PC-9 (cell line): ENCODE results near the gene CHPF2. TPM values are rescaled to one million over a fixed set of nuclear protein-coding genes. Genes with fewer than 3 reads are reported as not detected.

Experiments used
- BruUV-seq: library from RNA; stranded (reverse); fragments of 400-500 nt; replicated peaks from 2 replicates; lab custom pipeline; 2021; lab: Mats Ljungman, UMichigan
- CTCF ChIA-PET: fragments of 300-600 bp; sonication (Branson Sonifier 250); formaldehyde crosslinking; loops from one replicate; lab custom pipeline; 2022; ENCODE audit warnings: antibody characterized with exemption; lab: Charles Lee
- POLR2A ChIA-PET: fragments of 300-600 bp; sonication (Branson Sonifier 250); formaldehyde crosslinking; loops from one replicate; lab custom pipeline; 2022; ENCODE audit warnings: antibody characterized with exemption; ENCODE audit not compliant: unreplicated experiment; lab: Charles Lee
- DNase-seq, 2 experiments: peaks; one replicate each; pipeline versions ENCODE4 v3.0.0 to v3.0.0-alpha.2; 2015 to 2022; ENCODE audit warnings: mixed read lengths in 1 of 2
- H2AFZ ChIP-seq: fragments of 200-600 bp; sonication (generic); 2 replicates; pipeline ENCODE4 v1.8.1; 2017; ENCODE audit warnings: antibody characterized with exemption
- H3F3A ChIP-seq: fragments of 200-600 bp; sonication (generic); 2 replicates; pipeline ENCODE4 v1.8.1; 2017; ENCODE audit warnings: antibody characterized with exemption, mild to moderate bottlenecking, low read depth; ENCODE audit not compliant: insufficient read depth
- H3K27ac ChIP-seq: fragments of 200-600 bp; sonication (generic); 2 replicates; pipeline ENCODE4 v1.6.1; 2016; ENCODE audit warnings: mixed run types
- H3K27me3 ChIP-seq: fragments of 200-600 bp; sonication (generic); 2 replicates; pipeline ENCODE4 v1.6.1; 2016; ENCODE audit warnings: low read depth, mixed run types; ENCODE audit not compliant: insufficient read depth
- H3K36me3 ChIP-seq: fragments of 200-600 bp; sonication (generic); 2 replicates; pipeline ENCODE4 v1.6.1; 2016; ENCODE audit warnings: low read depth, mixed run types
- H3K4me1 ChIP-seq: fragments of 200-600 bp; sonication (generic); replicated peaks from 2 replicates; pipeline ENCODE4 v1.6.1; 2016; ENCODE audit warnings: mixed run types; ENCODE audit not compliant: insufficient read depth
- H3K4me2 ChIP-seq: fragments of 200-600 bp; sonication (generic); 2 replicates; pipeline ENCODE4 v1.6.1; 2017; ENCODE audit warnings: mixed run types
- H3K4me3 ChIP-seq: fragments of 200-600 bp; sonication (generic); 2 replicates; pipeline ENCODE4 v1.6.1; 2016; ENCODE audit warnings: mixed run types
- H3K79me2 ChIP-seq: fragments of 200-600 bp; sonication (generic); 2 replicates; pipeline ENCODE4 v1.6.1; 2017; ENCODE audit warnings: low read depth, mixed run types
- H3K9me2 ChIP-seq: fragments of 200-600 bp; sonication (generic); 2 replicates; pipeline ENCODE4 v1.8.1; 2017; ENCODE audit warnings: mild to moderate bottlenecking; ENCODE audit not compliant: insufficient read depth
- H3K9me3 ChIP-seq: fragments of 200-600 bp; sonication (generic); 2 replicates; pipeline ENCODE4 v1.8.1; 2016; ENCODE audit warnings: low read depth; ENCODE audit not compliant: insufficient read depth
- H4K20me1 ChIP-seq: fragments of 200-600 bp; sonication (generic); 2 replicates; pipeline ENCODE4 v1.8.1; 2017; ENCODE audit not compliant: insufficient read depth
- EZH2 ChIP-seq: fragments of 200-600 bp; sonication (generic); IDR thresholded peaks from 2 replicates; pipeline ENCODE4 v1.8.0; 2017; ENCODE audit warnings: antibody characterized with exemption, low read depth
- intact Hi-C: fragments of 100-400 bp; cut with micrococcal nuclease; formaldehyde crosslinking; loops from one replicate; pipeline ENCODE4 v1.10.0; 2022; ENCODE audit not compliant: unreplicated experiment
- total RNA-seq: library from RNA; stranded (reverse); gene quantifications from 2 replicates; pipeline ENCODE4 v1.2.3, GENCODE V29; 2021
- TF ChIP-seq, protein P1 (sequence below): fragments of 200-600 bp; sonication (generic); conservative IDR thresholded peaks from 2 replicates; pipeline ENCODE4 v1.6.1; 2017; ENCODE audit warnings: mixed run types, antibody characterized with exemption, mild to moderate bottlenecking, moderate library complexity

CHPF2 gene
- total RNA-seq, 1 experiment from 2014 or later = 54.9 TPM

DNA sequence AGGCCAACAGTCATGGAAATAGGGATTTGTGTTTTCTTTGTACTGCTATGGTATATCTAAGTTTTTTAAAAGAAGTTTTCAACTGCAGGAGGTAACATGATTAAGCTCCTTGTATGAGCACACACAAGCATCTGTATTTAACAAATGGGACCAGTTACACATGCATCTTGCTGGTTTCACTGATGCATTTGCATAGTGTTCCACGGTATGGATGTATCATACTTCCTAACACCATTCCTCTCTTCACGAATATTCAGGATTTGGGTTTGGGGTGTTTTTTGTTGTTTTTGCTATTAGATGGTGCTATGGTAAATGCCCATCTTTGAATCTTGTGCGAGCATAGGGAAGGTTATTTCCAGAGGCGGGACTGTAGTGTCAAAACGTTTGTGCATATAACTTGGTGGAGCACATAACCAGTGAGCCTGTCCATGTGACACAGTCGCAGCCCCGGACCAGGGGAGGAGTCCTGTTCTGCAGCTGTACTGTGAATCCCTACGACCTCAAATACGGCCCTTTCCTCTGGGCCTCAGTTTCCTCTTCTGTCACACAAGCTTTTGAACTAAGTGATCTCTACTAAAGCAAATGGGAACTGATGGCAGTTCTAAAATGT, 23.9 kb upstream of the CHPF2 start:
- Histone ChIP-seq H3K27ac (no peak overlapping the region), H3F3A (peaks cover 11% of the 10 kb centered on the region), H3K27me3 (peaks cover 50% of the 10 kb centered on the region), H4K20me1 (no peaks in the 10 kb centered on the region), H3K9me2 (no peaks in the 10 kb centered on the region), H2AFZ (no peak overlapping the region), H3K79me2 (no peaks in the 10 kb centered on the region), H3K36me3 (no peaks in the 10 kb centered on the region), H3K4me1 (no peaks in the 10 kb centered on the region), H3K9me3 (no peaks in the 10 kb centered on the region), H3K4me2 (no peak overlapping the region), H3K4me3 (no peak overlapping the region)
- no TSS peak for BruUV-seq
- ChIA-PET POLR2A (interaction anchor here (0.9 kb wide), 1 partner anchor 19 kb away, joined by 6 read pairs; no protein-coding TSS in a partner anchor), CTCF (no interaction called here)
- no peak for DNase-seq
- no peak for TF ChIP-seq EZH2
- TF ChIP-seq, protein P1, sequence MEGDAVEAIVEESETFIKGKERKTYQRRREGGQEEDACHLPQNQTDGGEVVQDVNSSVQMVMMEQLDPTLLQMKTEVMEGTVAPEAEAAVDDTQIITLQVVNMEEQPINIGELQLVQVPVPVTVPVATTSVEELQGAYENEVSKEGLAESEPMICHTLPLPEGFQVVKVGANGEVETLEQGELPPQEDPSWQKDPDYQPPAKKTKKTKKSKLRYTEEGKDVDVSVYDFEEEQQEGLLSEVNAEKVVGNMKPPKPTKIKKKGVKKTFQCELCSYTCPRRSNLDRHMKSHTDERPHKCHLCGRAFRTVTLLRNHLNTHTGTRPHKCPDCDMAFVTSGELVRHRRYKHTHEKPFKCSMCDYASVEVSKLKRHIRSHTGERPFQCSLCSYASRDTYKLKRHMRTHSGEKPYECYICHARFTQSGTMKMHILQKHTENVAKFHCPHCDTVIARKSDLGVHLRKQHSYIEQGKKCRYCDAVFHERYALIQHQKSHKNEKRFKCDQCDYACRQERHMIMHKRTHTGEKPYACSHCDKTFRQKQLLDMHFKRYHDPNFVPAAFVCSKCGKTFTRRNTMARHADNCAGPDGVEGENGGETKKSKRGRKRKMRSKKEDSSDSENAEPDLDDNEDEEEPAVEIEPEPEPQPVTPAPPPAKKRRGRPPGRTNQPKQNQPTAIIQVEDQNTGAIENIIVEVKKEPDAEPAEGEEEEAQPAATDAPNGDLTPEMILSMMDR = no peak
- intact Hi-C loops = no loop called here

DNA sequence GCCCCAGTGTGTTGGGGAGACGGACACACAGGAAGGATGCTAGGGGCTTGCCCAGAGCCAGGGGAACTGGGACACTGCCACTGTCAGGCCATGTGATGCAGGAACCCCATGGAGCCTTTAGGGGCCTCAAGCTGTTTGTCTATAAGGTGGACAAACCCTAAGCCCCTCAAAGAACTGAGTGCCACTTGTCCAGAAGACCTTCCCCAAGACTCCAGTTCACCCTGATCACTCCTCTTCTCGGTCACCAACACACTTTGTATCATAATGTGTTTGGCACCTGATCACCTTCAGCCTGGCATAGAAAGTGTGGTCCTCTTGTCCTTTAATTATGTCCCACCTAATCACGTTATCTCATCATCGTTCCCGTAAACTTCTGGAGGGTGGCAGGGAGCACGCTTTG, 22.7 kb upstream of the CHPF2 start:
- Histone ChIP-seq H3K9me2 (no peaks in the 10 kb centered on the region), H3F3A (peaks cover 18% of the 10 kb centered on the region), H2AFZ (no peak overlapping the region), H3K36me3 (no peaks in the 10 kb centered on the region), H4K20me1 (no peaks in the 10 kb centered on the region), H3K4me2 (no peak overlapping the region), H3K4me1 (no peaks in the 10 kb centered on the region), H3K79me2 (no peaks in the 10 kb centered on the region), H3K9me3 (no peaks in the 10 kb centered on the region), H3K27me3 (peaks cover 37% of the 10 kb centered on the region), H3K4me3 (no peak overlapping the region), H3K27ac (no peak overlapping the region)
- no peak for DNase-seq
- BruUV-seq = no TSS peak
- intact Hi-C loops = no loop called here
- TF ChIP-seq, protein P1 = no peak
- TF ChIP-seq EZH2 = no peak
- ChIA-PET POLR2A (no interaction called here), CTCF (no interaction called here)

DNA sequence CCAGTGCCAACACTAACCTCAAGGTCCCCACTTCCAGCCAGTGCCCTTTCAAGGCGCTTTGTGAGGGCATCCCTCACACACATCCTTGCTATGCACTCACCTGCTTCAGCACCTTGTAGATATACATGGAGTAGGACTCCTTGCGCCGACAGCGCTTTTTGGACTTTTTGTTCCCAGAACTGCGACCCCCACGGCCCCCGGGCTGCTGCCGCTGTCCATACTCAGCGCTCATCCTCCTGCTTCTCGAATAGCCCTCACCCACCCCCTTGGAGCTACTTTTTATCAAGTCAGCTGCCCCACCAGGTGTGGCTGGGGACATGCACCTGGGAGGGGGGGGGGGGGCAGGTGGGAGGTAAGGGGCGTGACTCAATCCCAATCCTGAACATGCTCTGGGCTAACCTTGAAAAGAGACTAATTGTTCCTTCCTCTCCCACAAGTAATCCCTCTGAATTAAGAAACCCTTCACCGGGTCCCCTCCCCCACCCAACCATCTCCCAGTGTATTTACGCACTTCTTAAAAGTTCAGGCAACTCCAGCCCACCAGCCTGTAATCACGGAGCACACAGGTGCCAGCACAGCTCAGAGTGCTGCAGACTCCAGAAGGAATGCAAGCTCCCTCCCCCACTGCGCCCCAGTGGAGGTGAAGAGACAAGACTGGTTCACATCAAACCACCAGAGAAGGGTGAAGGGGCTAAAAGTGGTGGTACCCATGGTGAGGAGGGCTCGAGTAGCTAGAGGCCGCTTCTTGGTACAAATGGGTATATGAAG, 22.0 kb upstream of the CHPF2 start, which contains the start of gene H2BK1:
Gene H2BK1, minus strand, starts transcription at position 402 of the 768 bp plus-strand sequence. Its CDS starts 170 bp downstream, at position 232.
- ChIA-PET POLR2A (no interaction called here), CTCF (no interaction called here)
- Histone ChIP-seq H3K79me2 (no peaks in the 10 kb centered on the region), H3K4me3 (no peak within 1 kb of the TSS), H3F3A (peaks cover 20% of the 10 kb centered on the region), H3K4me1 (no peaks in the 10 kb centered on the region), H3K27me3 (peaks cover 31% of the 10 kb centered on the region), H3K9me3 (no peaks in the 10 kb centered on the region), H4K20me1 (no peaks in the 10 kb centered on the region), H3K27ac (no peak within 1 kb of the TSS), H2AFZ (no peak within 1 kb of the TSS), H3K4me2 (no peak within 1 kb of the TSS), H3K36me3 (0 out of 2 replicates have a peak, but pooled peaks cover 5% of the 10 kb centered on the region), H3K9me2 (no peaks in the 10 kb centered on the region)
- TF ChIP-seq, protein P1 = no peak
- no peak for TF ChIP-seq EZH2
- no peak for DNase-seq
- intact Hi-C loops = no loop called here
- BruUV-seq = no TSS peak
